AG09309 (cell line): Measurements from ENCODE around the gene CROCC2.
A peak's percentile ranks its signal among the peaks of the same experiment; 100 is the strongest.

Source experiments
- DNase-seq: peaks from one replicate; pipeline ENCODE4 v3.0.0-alpha.2; 2010; ENCODE audit warnings: low read depth
- H3K4me3 ChIP-seq: 2 replicates; pipeline ENCODE4 v1.5.1; 2011; ENCODE audit warnings: mild to moderate bottlenecking, low read depth, low read length, moderate library complexity; ENCODE audit not compliant: control insufficient read depth
- TF ChIP-seq, protein P1 (sequence below): IDR thresholded peaks from 2 replicates; pipeline ENCODE4 v1.5.1; 2011; ENCODE audit warnings: mild to moderate bottlenecking, low read depth, low read length, inconsistent platforms; ENCODE audit not compliant: insufficient read depth, control insufficient read depth; ENCODE audit errors: missing control alignments

CROCC2 gene

DNA sequence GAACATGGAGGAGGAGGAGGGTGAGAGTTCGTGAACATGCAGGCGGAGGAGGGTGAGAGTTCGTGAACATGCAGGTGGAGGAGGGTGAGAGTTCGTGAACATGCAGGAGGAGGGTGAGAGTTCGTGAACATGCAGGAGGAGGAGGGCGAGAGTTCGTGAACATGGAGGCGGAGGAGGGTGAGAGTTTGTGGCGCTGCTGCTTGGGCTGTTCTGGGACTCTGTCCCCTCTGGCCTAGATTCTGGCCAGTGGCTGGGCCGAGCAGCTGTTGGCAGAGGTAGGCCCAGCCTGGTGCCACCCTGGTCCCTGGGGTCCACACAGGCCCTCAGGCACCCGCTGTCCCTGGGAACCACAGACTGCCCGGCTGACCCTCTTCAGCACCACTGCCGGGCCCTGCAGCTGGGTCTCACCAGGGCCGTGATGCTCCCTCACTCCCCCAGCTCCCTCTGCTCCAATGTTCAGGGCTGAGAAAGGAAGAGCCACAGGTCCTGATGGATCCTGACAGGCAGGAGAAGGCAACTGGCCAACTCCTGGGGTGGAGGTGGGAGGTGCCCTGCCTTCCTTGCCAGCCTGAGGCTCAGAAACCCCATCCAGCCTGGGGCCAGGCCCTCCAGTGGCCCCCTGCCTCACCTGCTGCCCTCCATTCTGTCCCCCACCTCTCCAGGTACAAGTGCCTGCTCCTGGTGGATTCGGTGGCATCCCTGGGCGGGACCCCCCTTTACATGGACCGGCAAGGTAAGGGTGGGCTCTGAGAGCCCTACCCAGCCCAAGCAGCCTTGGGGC lies 33.6 kb upstream of the CROCC2 start:
- TF ChIP-seq, protein P1, sequence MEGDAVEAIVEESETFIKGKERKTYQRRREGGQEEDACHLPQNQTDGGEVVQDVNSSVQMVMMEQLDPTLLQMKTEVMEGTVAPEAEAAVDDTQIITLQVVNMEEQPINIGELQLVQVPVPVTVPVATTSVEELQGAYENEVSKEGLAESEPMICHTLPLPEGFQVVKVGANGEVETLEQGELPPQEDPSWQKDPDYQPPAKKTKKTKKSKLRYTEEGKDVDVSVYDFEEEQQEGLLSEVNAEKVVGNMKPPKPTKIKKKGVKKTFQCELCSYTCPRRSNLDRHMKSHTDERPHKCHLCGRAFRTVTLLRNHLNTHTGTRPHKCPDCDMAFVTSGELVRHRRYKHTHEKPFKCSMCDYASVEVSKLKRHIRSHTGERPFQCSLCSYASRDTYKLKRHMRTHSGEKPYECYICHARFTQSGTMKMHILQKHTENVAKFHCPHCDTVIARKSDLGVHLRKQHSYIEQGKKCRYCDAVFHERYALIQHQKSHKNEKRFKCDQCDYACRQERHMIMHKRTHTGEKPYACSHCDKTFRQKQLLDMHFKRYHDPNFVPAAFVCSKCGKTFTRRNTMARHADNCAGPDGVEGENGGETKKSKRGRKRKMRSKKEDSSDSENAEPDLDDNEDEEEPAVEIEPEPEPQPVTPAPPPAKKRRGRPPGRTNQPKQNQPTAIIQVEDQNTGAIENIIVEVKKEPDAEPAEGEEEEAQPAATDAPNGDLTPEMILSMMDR: no peak
- DNase-seq: no peak
- no peak overlapping the region for H3K4me3 ChIP-seq

DNA sequence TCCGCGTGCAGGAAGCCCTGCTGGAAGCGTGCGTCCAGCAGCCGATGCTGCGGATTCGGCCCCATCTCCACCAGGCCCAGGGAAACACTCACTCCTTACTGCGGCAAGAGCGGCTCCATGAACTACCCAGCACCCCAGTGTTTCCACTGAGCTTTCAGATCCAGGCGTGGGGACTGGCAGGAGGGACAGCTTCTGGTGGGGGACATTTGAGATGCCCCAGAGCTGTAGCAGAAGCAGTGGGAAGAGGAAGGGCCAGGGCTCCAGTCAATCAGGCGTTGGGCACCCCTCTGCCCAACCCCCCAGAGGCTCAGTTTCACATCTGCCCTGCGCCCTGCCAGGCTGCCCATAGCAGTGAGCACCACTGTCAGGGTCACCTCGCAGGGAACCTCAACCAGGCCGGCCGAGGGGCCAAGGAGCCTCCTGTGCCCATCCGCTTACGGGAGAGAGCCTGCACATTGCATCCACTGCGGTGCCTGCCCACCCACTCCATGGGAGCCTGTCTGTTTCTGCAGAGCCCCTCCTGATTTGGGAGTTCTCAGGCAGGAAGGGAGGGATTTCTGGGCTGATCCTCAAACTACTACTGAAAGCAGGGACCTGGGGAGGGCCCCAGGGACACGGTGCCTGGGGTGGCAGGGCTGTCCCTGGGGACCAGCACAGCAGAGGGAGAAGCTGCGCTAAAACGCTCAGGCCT lies 32.9 kb upstream of the CROCC2 start:
- DNase-seq: no peak
- no peak overlapping the region for H3K4me3 ChIP-seq
- TF ChIP-seq, protein P1: no peak

DNA sequence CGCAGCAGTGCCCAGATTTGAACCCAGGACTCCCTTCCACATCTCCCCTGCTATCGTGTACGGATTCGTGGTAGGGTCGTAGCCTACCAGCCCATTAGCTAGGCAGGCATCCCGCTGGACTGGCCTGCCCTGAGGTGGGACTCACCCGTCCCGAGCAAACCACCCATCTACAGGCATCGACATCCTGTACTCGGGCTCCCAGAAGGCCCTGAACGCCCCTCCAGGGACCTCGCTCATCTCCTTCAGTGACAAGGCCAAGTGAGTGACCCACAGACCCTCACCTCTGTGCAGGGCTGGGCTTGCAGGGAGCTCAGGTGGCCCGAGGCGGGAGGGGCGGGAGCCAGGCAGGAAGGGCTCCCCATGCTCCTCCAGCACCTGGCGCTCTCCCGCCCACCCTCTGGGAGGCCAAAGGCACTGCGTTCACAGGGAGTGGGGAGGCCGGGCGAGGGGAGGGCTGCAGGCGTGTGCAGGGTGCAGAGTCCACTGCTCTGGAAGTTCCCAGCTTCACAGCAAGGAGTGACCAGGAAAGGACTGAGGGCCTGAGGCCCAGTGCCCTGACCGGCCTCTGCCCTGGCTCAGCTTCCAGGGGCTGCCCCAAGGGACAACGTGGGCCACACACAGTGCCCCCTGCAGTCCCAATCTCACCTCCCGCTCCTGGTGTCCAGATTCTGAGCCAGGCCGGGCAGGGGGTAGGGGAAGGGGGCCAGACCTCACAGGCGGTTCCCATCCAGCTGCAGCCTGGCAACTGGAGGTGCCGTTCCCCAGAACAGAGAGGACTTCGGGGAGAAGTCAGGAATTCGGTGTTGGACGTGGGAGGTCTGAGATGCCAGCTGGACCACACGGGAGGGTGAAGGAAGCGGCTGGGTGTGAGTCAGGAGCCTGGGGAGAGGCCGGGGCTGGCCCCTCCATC lies 32.1 kb upstream of the CROCC2 start:
- DNase-seq: no peak
- no peak overlapping the region for H3K4me3 ChIP-seq
- TF ChIP-seq, protein P1: peak; percentile 11

DNA sequence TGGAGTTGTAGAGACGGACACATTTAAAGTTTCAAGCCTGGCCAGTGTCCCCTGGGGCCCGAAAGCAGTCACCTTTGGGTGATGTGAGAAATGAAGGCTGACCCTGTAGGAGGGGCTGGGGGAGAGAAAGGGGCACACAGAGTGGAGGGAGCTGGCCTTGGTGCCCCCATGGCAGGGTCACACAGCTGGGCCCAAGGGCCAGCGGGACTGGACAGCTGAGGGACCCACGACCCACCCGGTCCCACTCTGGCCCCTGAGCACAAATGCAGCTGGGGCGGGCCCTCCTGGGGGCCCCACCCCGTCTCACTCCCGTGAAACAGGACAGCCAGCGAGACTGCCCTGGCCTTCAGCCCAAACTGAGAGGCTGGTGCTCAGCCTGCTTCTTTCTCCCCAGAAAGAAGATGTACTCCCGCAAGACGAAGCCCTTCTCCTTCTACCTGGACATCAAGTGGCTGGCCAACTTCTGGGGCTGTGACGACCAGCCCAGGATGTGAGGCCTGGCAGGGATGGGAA lies 31.4 kb upstream of the CROCC2 start:
- no peak overlapping the region for H3K4me3 ChIP-seq
- TF ChIP-seq, protein P1: no peak
- no peak for DNase-seq

DNA sequence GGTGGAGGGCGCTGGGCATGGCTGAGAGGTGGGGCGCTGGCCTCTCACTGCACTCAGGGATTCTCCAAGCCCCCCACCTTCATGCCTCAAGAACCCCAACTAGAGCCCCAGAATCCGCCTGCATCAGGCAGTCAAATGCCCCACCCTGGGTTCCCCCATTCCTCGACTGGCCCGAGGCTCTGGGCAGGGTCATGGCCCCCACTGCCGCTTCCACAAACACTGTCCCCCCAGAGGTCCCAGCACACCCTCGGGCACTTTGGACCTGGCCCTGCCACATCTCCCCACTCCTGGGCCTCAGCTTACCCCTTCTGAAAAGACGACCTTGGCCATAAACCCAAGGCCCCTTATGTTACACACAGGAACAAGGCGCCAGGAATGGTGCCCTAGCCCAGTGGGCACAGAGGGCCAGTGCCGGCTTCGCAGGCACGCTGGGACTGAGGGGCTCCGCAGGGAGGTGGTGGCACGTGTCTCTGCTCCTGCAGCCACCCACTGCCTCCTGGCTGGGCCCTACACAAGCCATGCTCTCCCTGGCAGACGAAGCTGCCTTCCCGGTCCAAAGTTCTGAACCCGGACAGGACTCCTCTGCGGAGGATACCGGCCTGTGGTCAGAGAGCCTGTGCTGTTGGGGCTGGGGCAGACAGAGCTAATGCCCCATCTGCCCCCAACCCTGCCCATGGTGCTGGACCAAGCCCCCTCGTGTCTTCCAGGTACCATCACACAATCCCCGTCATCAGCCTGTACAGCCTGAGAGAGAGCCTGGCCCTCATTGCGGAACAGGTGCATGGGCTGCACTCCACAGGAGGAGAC lies 30.7 kb upstream of the CROCC2 start:
- TF ChIP-seq, protein P1: no peak
- no peak overlapping the region for H3K4me3 ChIP-seq
- DNase-seq: no peak
